M059J (cell line): ENCODE data around the gene NETO1. TPM values are rescaled to one million over a fixed set of nuclear protein-coding genes. Genes with fewer than 3 reads are reported as not detected.

ENCODE experiments used
- DNase-seq: peaks from one replicate; pipeline ENCODE4 v3.0.0-alpha.2; 2012; ENCODE audit warnings: low read depth
- total RNA-seq: library from RNA; depleted of rRNA; stranded (reverse); fragments of >200 nt; shearing (Covaris generic); gene quantifications from 2 replicates; pipeline ENCODE4 v1.2.3, GENCODE V29; 2014

The NETO1 gene
- total RNA-seq, 1 experiment from 2014 or later: not detected

- DNase-seq: peak; percentile 23
These were observed 20.9 kb downstream of the NETO1 start for GRCh38 chr18:72846736-72847533.

- no peak for DNase-seq
These were observed 24.0 kb downstream of the NETO1 start for GRCh38 chr18:72843743-72844142.

- DNase-seq: no peak
These were observed 27.7 kb downstream of the NETO1 start for GRCh38 chr18:72840109-72840508.

GRCh38 chr18:72834731-72835130 is 33.1 kb downstream of the NETO1 start:
- DNase-seq: no peak

- DNase-seq: peak; percentile 40
These were observed 34.3 kb downstream of the NETO1 start for GRCh38 chr18:72833471-72833870.

- DNase-seq: peak; percentile 18
These were observed 37.7 kb downstream of the NETO1 start for GRCh38 chr18:72830109-72830508.

- DNase-seq: no peak
These were observed 39.2 kb downstream of the NETO1 start for GRCh38 chr18:72828601-72829000.

- DNase-seq: no peak
These were observed 41.1 kb downstream of the NETO1 start for GRCh38 chr18:72826736-72827135.

GRCh38 chr18:72823345-72823744 is 44.4 kb downstream of the NETO1 start:
- DNase-seq: no peak

- no peak for DNase-seq
These were observed 45.6 kb downstream of the NETO1 start for GRCh38 chr18:72822202-72822601.

GRCh38 chr18:72820571-72820970 is 47.2 kb downstream of the NETO1 start:
- no peak for DNase-seq

GRCh38 chr18:72819050-72819449 is 48.7 kb downstream of the NETO1 start:
- no peak for DNase-seq

- DNase-seq: no peak
These were observed 56.7 kb downstream of the NETO1 start for GRCh38 chr18:72811047-72811446.

GRCh38 chr18:72808680-72809079 is 59.1 kb downstream of the NETO1 start:
- no peak for DNase-seq

- DNase-seq: no peak
These were observed 68.7 kb downstream of the NETO1 start for GRCh38 chr18:72799106-72799505.

- DNase-seq: no peak
These were observed 84.3 kb downstream of the NETO1 start for GRCh38 chr18:72783530-72783929.

- DNase-seq: no peak
These were observed 92.9 kb downstream of the NETO1 start for GRCh38 chr18:72774914-72775313.

- no peak for DNase-seq
These were observed 94.9 kb downstream of the NETO1 start for GRCh38 chr18:72772916-72773315.

- no peak for DNase-seq
These were observed 99.0 kb downstream of the NETO1 start for GRCh38 chr18:72768681-72769229.

GRCh38 chr18:72762515-72763122 is 105.2 kb downstream of the NETO1 start:
- DNase-seq: peak; percentile 60

- DNase-seq: no peak
These were observed 115.6 kb downstream of the NETO1 start for GRCh38 chr18:72752220-72752619.

GRCh38 chr18:72742002-72742401 is 125.8 kb downstream of the NETO1 start:
- peak; percentile 1 for DNase-seq

- DNase-seq: no peak
These were observed 129.7 kb downstream of the NETO1 start for GRCh38 chr18:72738136-72738535.
